ENCODE measurements around the gene CBL.
A peak's percentile ranks its signal among the peaks of the same experiment; 100 is the strongest.
"Not testable (repeated sequence)": the region's sequence is repeated elsewhere in the genome, so short reads cannot be mapped to it uniquely, and the experiment has no call there.

The CBL gene

GRCh38 chr11:119205574-119206510 is at the start of gene CBL:
TSS of gene CBL (plus strand) at chr11:119206339. CDS start at chr11:119206418, 79 bp downstream.
- DNase-seq = peak; percentile 97

- no peak for DNase-seq
Measured at GRCh38 chr11:119156496-119156895, 49.6 kb upstream of the CBL start.

GRCh38 chr11:119157063-119157462 is 49.1 kb upstream of the CBL start:
- no peak for DNase-seq

DNA sequence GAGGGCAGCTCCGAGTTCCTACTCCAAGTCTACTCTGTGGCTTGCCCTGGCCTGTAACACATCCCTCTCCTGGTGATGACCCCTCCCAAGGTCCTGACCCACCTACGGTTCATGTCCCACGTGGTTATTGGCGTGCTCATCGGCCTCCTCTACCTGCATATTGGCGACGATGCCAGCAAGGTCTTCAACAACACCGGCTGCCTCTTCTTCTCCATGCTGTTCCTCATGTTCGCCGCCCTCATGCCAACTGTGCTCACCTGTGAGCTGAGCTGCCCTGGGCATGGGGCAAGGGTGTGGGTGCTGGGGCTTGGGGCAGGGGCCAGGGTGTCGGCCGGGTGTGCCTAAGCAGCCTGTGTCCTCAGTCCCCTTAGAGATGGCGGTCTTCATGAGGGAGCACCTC is 47.7 kb upstream of the CBL start:
- no peak for DNase-seq

GRCh38 chr11:119160151-119160550 is 46.0 kb upstream of the CBL start:
- no peak for DNase-seq

- no peak for DNase-seq
Measured at GRCh38 chr11:119161871-119162270, 44.3 kb upstream of the CBL start.

DNA sequence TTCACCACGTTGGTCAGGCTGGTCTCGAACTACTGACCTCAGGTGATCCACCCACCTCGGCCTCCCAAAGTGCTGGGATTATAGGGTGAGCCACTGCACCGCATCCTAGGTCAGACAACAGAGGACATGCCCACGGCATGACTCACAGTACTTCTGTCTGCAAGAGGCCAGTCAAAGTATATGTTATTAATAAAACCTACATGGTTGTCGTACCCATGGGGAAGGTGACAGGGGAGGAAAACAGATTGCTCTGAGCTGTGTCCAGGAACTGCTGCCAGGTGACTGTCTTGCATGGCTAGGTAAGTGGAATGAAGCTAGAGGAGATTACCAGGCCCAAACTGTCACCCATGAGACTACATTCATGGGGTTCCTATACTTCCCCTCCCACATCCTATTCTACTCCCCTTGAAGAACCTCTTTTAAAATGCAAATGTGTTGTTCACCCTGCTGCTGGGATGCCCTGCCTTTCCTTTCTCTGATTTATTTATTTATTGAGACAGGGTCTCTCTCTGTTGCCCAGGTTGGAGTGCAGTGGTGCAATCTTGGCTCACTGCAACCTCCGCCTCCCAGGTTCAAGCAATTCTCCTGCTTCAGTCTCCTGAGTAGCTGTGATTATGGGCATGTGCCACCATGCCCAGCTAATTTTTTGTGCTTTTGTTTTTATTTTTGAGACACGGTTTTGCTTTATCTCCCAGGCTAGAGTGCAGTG is 39.6 kb upstream of the CBL start:
- DNase-seq = no peak

DNA sequence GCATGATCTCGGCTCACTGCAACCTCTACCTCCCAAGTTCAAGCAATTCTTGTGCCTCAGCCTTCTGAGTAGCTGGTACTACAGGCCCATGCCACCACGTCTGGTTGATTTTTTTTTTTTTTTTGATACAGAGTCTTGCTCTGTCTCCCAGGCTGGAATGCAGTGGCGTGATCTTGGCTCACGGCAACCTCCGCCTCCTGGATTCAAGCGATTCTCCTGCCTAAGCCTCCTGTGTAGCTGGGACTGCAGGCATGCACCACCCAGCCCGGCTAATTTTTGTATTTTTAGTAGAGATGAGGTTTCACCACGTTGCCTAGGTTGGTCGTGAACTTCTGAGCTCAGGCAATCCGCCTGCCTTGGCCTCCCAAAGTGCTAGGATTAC is 39.1 kb upstream of the CBL start:
- DNase-seq = not testable (repeated sequence)

- DNase-seq = no peak
Measured at GRCh38 chr11:119167933-119168332, 38.2 kb upstream of the CBL start.

DNA sequence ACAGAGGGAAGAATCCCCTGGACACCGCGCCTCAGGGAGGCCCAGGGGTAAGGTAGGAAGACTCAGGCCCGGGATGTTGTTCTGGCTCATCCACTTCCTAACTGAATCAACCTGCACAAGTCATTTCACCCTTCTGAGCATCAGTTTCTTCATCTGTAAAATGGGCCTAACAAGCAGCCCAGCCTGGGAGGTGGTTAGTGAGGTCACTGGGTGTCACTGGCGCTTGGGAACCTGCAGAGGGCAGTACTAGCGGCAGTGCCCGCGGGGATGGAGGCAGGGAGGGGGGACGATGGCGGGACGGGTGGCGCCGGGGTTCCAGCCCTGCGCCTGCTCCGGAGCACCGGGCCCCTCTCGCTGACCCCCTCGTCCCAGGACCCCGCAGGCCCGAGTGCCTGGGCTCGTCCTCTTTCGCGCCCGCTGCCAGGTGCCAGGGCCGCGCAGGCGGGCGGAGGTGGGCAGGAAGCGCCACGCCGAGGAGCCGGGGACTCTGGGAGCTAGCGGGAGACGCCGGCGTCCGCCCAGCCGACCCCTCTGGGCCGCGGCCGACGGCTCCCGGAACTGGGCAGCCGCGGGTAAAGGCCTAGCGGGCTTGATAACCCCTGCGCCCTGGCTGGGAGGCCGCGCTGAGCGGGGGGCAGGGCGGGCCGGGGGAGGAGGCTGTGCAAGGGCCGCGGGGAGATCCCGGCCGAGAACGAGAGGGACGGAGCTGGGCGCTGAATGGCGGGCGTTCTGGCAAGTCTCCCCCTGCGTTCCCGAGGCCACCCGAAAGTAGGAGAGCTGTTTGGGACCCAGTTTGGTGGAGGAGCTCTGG is 37.5 kb upstream of the CBL start, which contains the start of gene NLRX1:
Gene NLRX1 (plus strand): TSS at position 255 of the 811 bp plus-strand sequence. CDS start 2,679 bp downstream, outside the sequence.
- DNase-seq = peak; percentile 89

- peak; percentile 18 for DNase-seq
Measured at GRCh38 chr11:119169282-119169719, 36.8 kb upstream of the CBL start.

DNA sequence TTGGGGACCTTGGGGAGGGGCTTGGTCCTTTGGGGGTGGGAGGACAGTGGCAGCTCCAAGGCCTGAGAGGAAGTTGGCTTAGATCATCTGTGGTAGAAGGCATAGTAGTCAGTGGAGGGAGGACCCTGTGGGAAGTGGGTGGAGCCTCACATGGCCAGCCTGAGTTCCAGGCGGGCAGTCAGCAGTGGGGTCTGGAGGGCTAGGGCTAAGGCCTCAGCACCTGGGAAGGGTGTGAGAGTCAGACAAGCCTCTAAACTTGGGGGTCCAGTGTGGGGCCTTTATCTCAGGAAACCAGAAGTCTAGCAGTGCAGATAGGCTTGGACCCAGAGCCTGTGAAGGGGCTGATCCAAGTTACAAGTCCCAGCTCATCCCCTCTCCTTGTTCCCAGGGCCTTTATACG is 33.6 kb upstream of the CBL start:
- no peak for DNase-seq

- no peak for DNase-seq
Measured at GRCh38 chr11:119173453-119173852, 32.7 kb upstream of the CBL start.

- no peak for DNase-seq
Measured at GRCh38 chr11:119175493-119176077, 30.6 kb upstream of the CBL start.

DNA sequence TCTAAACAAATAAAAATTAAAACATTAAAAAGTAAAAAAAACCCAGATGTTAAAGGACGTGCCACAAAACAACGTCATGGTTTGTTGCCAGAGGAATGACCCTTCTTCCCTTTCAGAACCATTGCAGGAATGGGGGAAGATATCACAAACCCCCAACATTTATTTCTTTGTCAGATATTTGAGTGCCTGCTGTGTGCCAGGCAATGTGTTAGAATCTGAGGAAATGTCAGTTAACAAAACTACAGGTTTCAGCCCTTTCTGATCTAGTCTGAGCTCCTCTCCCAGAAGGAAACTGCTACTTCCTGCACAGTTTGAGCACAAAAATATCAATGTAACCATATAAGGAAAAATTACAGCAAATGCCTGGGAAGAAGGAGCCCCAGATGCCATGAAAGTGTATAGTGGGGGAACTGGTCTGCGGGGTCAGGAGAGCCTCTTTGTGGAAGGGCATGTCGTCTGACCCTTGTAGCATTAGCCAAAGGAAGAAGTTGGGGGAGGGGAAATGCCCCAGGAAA is 27.9 kb upstream of the CBL start:
- peak; percentile 18 for DNase-seq

GRCh38 chr11:119179342-119179741 is 26.8 kb upstream of the CBL start:
- DNase-seq = no peak

GRCh38 chr11:119179983-119180382 is 26.2 kb upstream of the CBL start:
- DNase-seq = no peak

DNA sequence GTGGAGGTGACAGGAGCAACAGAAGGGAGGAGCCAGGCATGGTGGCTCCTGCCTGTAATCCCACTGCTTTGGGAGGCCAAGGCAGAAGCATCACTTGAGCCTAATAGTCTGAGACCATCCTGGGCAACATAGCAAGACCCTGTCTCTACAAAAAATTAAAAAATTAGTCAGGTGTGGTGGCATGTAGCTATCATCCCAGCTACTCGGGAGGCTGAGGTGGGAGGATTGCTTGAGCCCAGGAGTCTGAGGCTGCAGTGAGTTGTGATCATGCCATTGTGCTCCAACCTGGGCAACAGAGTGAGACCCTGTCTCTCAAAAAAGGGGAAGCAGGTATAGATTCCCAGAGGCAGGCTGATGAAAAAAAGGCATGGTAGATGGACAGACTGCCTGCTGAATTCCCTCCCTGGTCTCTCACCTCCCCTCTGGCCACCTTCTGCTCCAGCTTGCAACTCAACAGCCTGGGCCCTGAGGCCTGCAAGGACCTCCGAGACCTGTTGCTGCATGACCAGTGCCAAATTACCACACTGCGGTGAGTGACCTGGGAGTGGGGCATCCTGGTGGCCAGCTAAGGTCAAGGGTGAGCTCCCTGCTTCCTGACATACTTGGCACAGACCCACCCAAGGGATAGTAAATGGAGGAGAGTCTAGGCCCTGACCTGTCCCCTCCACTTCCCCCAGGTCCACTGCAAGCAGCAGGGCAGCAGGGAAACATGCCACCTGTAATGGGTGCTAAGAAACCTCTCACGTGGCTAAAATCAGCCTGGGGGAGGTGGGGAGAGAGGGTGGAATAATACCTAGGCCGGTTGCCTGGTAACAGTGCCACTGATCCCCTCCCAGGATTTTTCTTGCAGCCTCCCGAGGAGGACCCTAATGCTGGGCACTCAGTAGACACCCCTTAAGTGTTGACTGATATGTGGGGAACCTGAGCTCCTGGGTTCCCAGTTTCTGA is 25.1 kb upstream of the CBL start:
- no peak for DNase-seq

GRCh38 chr11:119181677-119182412 is 24.3 kb upstream of the CBL start:
- DNase-seq = no peak

DNA sequence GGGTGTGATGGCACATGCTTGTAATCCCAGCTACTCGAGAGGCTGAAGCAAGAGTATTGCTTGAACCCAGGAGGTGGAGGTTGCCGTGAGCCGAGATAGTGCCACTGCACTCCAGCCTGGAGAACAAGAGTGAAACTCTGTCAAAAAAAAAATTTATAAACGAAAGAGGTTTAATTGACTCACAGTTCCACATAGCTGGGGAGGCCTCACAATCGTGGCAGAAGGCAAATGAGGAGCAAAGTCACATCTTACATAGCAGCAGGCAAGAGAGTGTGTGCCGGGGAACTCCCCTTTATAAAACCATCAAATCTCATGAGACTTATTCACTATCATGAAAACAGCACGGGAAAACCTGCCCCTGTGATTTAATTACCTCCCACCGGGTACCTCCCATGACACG is 21.7 kb upstream of the CBL start:
- DNase-seq = not testable (repeated sequence)

Measured in KG1 (cell line).